HG02943 (cell line): Measurements from ENCODE around the gene DBNL.

ENCODE experiments used
- ATAC-seq: cut with Tn5 transposase; IDR thresholded peaks from one replicate; pipeline ENCODE4 v1.9.1; 2021; ENCODE audit warnings: mild to moderate bottlenecking, low read depth, moderate library complexity; ENCODE audit not compliant: unreplicated experiment

Gene DBNL

GRCh38 chr7:44075296-44076075 lies 31.0 kb downstream of the DBNL start:
- no peak for ATAC-seq

GRCh38 chr7:44076101-44076895 lies 31.8 kb downstream of the DBNL start:
- ATAC-seq: no peak

- ATAC-seq: no peak
Observed at GRCh38 chr7:44077061-44077460, 32.6 kb downstream of the DBNL start.

GRCh38 chr7:44077681-44078091 lies 33.2 kb downstream of the DBNL start:
- no peak for ATAC-seq

GRCh38 chr7:44078521-44078920 lies 34.0 kb downstream of the DBNL start:
- ATAC-seq: no peak

- no peak for ATAC-seq
Observed at GRCh38 chr7:44079331-44080021, 35.0 kb downstream of the DBNL start.

- no peak for ATAC-seq
Observed at GRCh38 chr7:44080118-44080517, 35.6 kb downstream of the DBNL start.

- no peak for ATAC-seq
Observed at GRCh38 chr7:44080686-44081265, 36.3 kb downstream of the DBNL start.

- ATAC-seq: no peak
Observed at GRCh38 chr7:44081266-44081748, 36.8 kb downstream of the DBNL start.

GRCh38 chr7:44082541-44083207 lies 38.2 kb downstream of the DBNL start:
- peak; percentile 85 for ATAC-seq

GRCh38 chr7:44083796-44084195 lies 39.3 kb downstream of the DBNL start:
- ATAC-seq: no peak

- ATAC-seq: no peak
Observed at GRCh38 chr7:44084701-44085100, 40.2 kb downstream of the DBNL start.

- ATAC-seq: no peak
Observed at GRCh38 chr7:44085546-44085945, 41.0 kb downstream of the DBNL start.

- no peak for ATAC-seq
Observed at GRCh38 chr7:44086627-44087026, 42.1 kb downstream of the DBNL start.

GRCh38 chr7:44087911-44088838 lies 43.7 kb downstream of the DBNL start:
- no peak for ATAC-seq

- ATAC-seq: no peak
Observed at GRCh38 chr7:44093102-44093641, 48.7 kb downstream of the DBNL start.

GRCh38 chr7:44094365-44094764 lies 49.9 kb downstream of the DBNL start:
- ATAC-seq: no peak

GRCh38 chr7:44094883-44095592 lies 50.5 kb downstream of the DBNL start:
- no peak for ATAC-seq
